Measurements from ENCODE around the gene ANGPT4.

- TF ChIP-seq POLR2AphosphoS5 (IDR thresholded peaks at IDR 0.05; ENCODE audit: low read depth, low read length) (no peak), POLR2A (IDR thresholded peaks at IDR 0.05; ENCODE audit: low read depth, low read length) (no peak), TAF1 (IDR thresholded peaks at IDR 0.05; ENCODE audit: low read depth, low read length) (no peak)
Observed at GRCh38 chr20:834151-834746, 81.9 kb downstream of the ANGPT4 start.
